HG03175 (cell line): ENCODE results near the gene SEL1L2.

ENCODE experiments used
- ATAC-seq: cut with Tn5 transposase; IDR thresholded peaks from one replicate; pipeline ENCODE4 v1.9.1; 2021; ENCODE audit warnings: mild to moderate bottlenecking, moderate library complexity; ENCODE audit not compliant: unreplicated experiment

SEL1L2 gene

GRCh38 chr20:13929836-13930235 is 60.6 kb downstream of the SEL1L2 start:
- ATAC-seq: no peak

GRCh38 chr20:13928901-13929300 is 61.5 kb downstream of the SEL1L2 start:
- ATAC-seq: no peak

GRCh38 chr20:13927171-13927570 is 63.2 kb downstream of the SEL1L2 start:
- ATAC-seq: no peak

- ATAC-seq: no peak
These were observed 68.2 kb downstream of the SEL1L2 start for GRCh38 chr20:13922241-13922640.

- ATAC-seq: no peak
These were observed 75.1 kb downstream of the SEL1L2 start for GRCh38 chr20:13915284-13915683.

- no peak for ATAC-seq
These were observed 76.8 kb downstream of the SEL1L2 start for GRCh38 chr20:13913572-13913971.

GRCh38 chr20:13913131-13913530 is 77.3 kb downstream of the SEL1L2 start:
- ATAC-seq: no peak

GRCh38 chr20:13910492-13910891 is 79.9 kb downstream of the SEL1L2 start:
- ATAC-seq: no peak

- no peak for ATAC-seq
These were observed 81.3 kb downstream of the SEL1L2 start for GRCh38 chr20:13909067-13909466.

GRCh38 chr20:13904766-13905165 is 85.6 kb downstream of the SEL1L2 start:
- ATAC-seq: no peak

- ATAC-seq: no peak
These were observed 89.9 kb downstream of the SEL1L2 start for GRCh38 chr20:13900496-13900895.

- ATAC-seq: no peak
These were observed 92.3 kb downstream of the SEL1L2 start for GRCh38 chr20:13898012-13898612.

- ATAC-seq: no peak
These were observed 98.8 kb downstream of the SEL1L2 start for GRCh38 chr20:13891575-13891974.

- no peak for ATAC-seq
These were observed 105.6 kb downstream of the SEL1L2 start for GRCh38 chr20:13884803-13885202.

GRCh38 chr20:13883425-13883824 is 107.0 kb downstream of the SEL1L2 start:
- ATAC-seq: no peak

GRCh38 chr20:13878566-13878965 is 111.8 kb downstream of the SEL1L2 start:
- ATAC-seq: no peak

- ATAC-seq: no peak
These were observed 112.6 kb downstream of the SEL1L2 start for GRCh38 chr20:13877793-13878192.

GRCh38 chr20:13875265-13875811 is 115.1 kb downstream of the SEL1L2 start:
- ATAC-seq: no peak

GRCh38 chr20:13874394-13875157 is 115.8 kb downstream of the SEL1L2 start:
- ATAC-seq: no peak

- ATAC-seq: no peak
These were observed 116.6 kb downstream of the SEL1L2 start for GRCh38 chr20:13873831-13874230.

GRCh38 chr20:13870170-13870748 is 120.2 kb downstream of the SEL1L2 start:
- no peak for ATAC-seq

- no peak for ATAC-seq
These were observed 122.1 kb downstream of the SEL1L2 start for GRCh38 chr20:13868331-13868730.
